Smooth muscle cell of the umbilical artery (primary cell): ENCODE data around the gene COMMD9. TPM values are rescaled to one million over a fixed set of nuclear protein-coding genes. Genes with fewer than 3 reads are reported as not detected.

Source experiments
- total RNA-seq: library from RNA; depleted of rRNA; stranded (reverse); fragments of >200 nt; gene quantifications from 2 replicates; pipeline ENCODE4 v1.2.3, GENCODE V29; 2014

The COMMD9 gene
- total RNA-seq, result 22.0 and 25.1 TPM in 2 replicates

GRCh38 chr11:36289226-36289852 lies at the start of gene COMMD9:
TSS of gene COMMD9 (minus strand) at chr11:36289424. CDS start at chr11:36289412, 12 bp downstream.

DNA sequence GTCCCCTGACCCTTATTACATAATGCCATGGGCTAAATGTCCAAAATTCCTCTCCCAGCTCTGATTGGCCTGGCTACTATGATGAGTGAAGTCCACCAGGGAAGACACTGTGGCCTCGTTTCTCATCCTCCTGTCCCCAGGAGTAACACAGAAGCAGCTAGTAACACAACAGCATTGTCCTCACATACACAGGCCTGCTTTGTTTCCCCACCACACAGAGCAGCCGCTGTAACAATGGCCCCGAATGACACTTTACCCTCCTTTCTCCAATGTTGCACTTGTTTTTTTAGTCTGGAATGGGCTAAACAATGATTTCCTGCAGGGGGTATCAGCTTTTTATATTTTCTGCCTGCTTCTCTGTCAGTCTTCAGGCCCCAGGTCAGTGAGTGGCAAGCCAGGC lies 6.7 kb upstream of the COMMD9 start, which contains the start of gene PRR5L:
PRR5L (plus strand) TSS at position 363 of the 400 bp plus-strand sequence. CDS start 104,834 bp downstream, outside the sequence.

Other genes with a start within 250 kb of the COMMD9 start
- 16.1 and 23.2 TPM in 2 replicates for gene PRR5L, start 6.9 kb upstream of the COMMD9 start, total RNA-seq
- gene TRAF6, start 220.8 kb upstream of the COMMD9 start, total RNA-seq, result 5.6 and 11.7 TPM in 2 replicates